Peyer's patch (tissue), 4 donors: ENCODE data around the gene RRBP1. TPM values are rescaled to one million over a fixed set of nuclear protein-coding genes. Genes with fewer than 3 reads are reported as not detected.

Experiments
- DNase-seq, 3 donors: peaks; one replicate each; pipeline ENCODE4 v3.0.0-alpha.2; 2017 to 2019
- H3K27ac ChIP-seq, 4 donors: fragments of 200-600 bp; sonication (generic); one replicate each; pipeline ENCODE4 v1.5.1; 2016 to 2019
- H3K27me3 ChIP-seq, 2 donors: fragments of 200-600 bp; sonication (generic); one replicate each; pipeline ENCODE4 v1.5.1; 2019
- H3K36me3 ChIP-seq, 3 donors: fragments of 200-600 bp; sonication (generic); one replicate each; pipeline ENCODE4 v1.5.1; 2016 to 2019
- H3K4me1 ChIP-seq, 4 donors: fragments of 200-600 bp; sonication (generic); one replicate each; pipeline ENCODE4 v1.5.1; 2016 to 2019
- H3K4me3 ChIP-seq, 4 donors: fragments of 200-600 bp; sonication (generic); 1 replicate in 3 of 4; 2 replicates in 1 of 4; pipeline ENCODE4 v1.5.1; 2016 to 2019; ENCODE audit warnings: mild to moderate bottlenecking in 1 of 4
- H3K9me3 ChIP-seq, 4 donors: fragments of 200-600 bp; sonication (generic); one replicate each; pipeline ENCODE4 v1.5.1; 2016 to 2019; ENCODE audit warnings: mild to moderate bottlenecking in 1 of 4
- POLR2A ChIP-seq, 2 donors: fragments of 450-650 bp; IDR thresholded peaks; one replicate each; pipeline ENCODE4 v1.5.1; 2017; ENCODE audit warnings: antibody characterized with exemption in 2 of 2, mild to moderate bottlenecking in 2 of 2, moderate library complexity in 2 of 2
- total RNA-seq, 4 donors: library from RNA; depleted of rRNA; stranded (reverse); fragments of >200 nt; gene quantifications; one replicate each; pipeline ENCODE4 v1.1.0, GENCODE V29; 2016
- TF ChIP-seq, protein P1 (sequence below), 6 experiments: fragments of 450-650 bp in 4 of 6; fragments of 200-600 bp in 2 of 6; sonication (generic) in 1 of 6; IDR thresholded peaks; one replicate each; pipeline ENCODE4 v1.5.1; 2017 to 2019; ENCODE audit warnings: antibody characterized with exemption in 6 of 6, mild to moderate bottlenecking in 3 of 6, moderate library complexity in 1 of 6

The RRBP1 gene
- total RNA-seq, 4 donors from 2014 or later: 169 to 328 (median 249) TPM

GRCh38 chr20:17705916-17706315 is 23.9 kb upstream of the RRBP1 start:
- H3K9me3 ChIP-seq: no peaks in the 10 kb centered on the region
- H3K27ac ChIP-seq: no peak overlapping the region
- no peaks in the 10 kb centered on the region for H3K27me3 ChIP-seq
- peaks cover 0 to 14% (median 0%) of the 10 kb centered on the region in 4 donors for H3K4me1 ChIP-seq
- TF ChIP-seq, protein P1, sequence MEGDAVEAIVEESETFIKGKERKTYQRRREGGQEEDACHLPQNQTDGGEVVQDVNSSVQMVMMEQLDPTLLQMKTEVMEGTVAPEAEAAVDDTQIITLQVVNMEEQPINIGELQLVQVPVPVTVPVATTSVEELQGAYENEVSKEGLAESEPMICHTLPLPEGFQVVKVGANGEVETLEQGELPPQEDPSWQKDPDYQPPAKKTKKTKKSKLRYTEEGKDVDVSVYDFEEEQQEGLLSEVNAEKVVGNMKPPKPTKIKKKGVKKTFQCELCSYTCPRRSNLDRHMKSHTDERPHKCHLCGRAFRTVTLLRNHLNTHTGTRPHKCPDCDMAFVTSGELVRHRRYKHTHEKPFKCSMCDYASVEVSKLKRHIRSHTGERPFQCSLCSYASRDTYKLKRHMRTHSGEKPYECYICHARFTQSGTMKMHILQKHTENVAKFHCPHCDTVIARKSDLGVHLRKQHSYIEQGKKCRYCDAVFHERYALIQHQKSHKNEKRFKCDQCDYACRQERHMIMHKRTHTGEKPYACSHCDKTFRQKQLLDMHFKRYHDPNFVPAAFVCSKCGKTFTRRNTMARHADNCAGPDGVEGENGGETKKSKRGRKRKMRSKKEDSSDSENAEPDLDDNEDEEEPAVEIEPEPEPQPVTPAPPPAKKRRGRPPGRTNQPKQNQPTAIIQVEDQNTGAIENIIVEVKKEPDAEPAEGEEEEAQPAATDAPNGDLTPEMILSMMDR (IDR thresholded peaks at IDR 0.05): no peak
- no peak for TF ChIP-seq POLR2A (IDR thresholded peaks at IDR 0.05)
- no peak overlapping the region for H3K4me3 ChIP-seq
- no peaks in the 10 kb centered on the region for H3K36me3 ChIP-seq
- DNase-seq: no peak

GRCh38 chr20:17704589-17705317 is 22.7 kb upstream of the RRBP1 start:
- Histone ChIP-seq H3K4me1 (peaks cover 0 to 2% (median 0%) of the 10 kb centered on the region in 4 donors), H3K27ac (no peak overlapping the region), H3K36me3 (no peaks in the 10 kb centered on the region), H3K27me3 (no peaks in the 10 kb centered on the region), H3K9me3 (no peaks in the 10 kb centered on the region), H3K4me3 (no peak overlapping the region)
- TF ChIP-seq POLR2A (IDR thresholded peaks at IDR 0.05): no peak
- TF ChIP-seq, protein P1 (IDR thresholded peaks at IDR 0.05): no peak
- no peak for DNase-seq

GRCh38 chr20:17701826-17702225 is 19.8 kb upstream of the RRBP1 start:
- H3K9me3 ChIP-seq: no peaks in the 10 kb centered on the region
- no peak overlapping the region for H3K4me3 ChIP-seq
- no peaks in the 10 kb centered on the region for H3K27me3 ChIP-seq
- no peaks in the 10 kb centered on the region for H3K36me3 ChIP-seq
- no peaks in the 10 kb centered on the region for H3K4me1 ChIP-seq
- H3K27ac ChIP-seq: no peak overlapping the region
- TF ChIP-seq, protein P1 (IDR thresholded peaks at IDR 0.05): no peak
- no peak for TF ChIP-seq POLR2A (IDR thresholded peaks at IDR 0.05)
- DNase-seq: no peak

- Histone ChIP-seq H3K27ac (no peak overlapping the region), H3K4me1 (no peaks in the 10 kb centered on the region), H3K36me3 (no peaks in the 10 kb centered on the region), H3K27me3 (no peaks in the 10 kb centered on the region), H3K9me3 (no peaks in the 10 kb centered on the region), H3K4me3 (no peak overlapping the region)
- no peak for DNase-seq
- TF ChIP-seq, protein P1 (IDR thresholded peaks at IDR 0.05): no peak
- TF ChIP-seq POLR2A (IDR thresholded peaks at IDR 0.05): no peak
These were observed 18.6 kb upstream of the RRBP1 start for GRCh38 chr20:17700637-17701036.

DNA sequence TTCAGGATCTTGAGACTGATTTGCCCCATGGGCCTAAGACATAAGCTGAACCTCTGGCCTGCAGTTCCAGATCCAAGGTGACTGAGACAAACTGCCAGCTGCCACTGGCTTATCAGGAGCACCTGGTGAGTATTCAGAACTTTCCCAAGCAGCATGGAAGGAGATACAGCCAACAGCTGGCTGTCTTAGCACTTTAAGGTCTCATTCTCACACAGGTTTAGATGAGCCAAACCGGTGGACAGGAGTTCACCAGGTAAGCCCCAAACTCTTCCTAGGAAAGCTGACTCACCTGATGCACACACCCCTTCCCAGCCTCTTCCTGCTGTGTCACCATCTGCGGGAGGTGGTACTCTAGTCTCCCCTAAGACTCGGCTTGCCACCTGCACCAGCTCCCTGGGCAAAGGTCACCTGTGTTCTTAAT is 17.9 kb upstream of the RRBP1 start, which contains the start of gene BANF2:
BANF2 (plus strand) TSS at position 36 of the 421 bp plus-strand sequence. CDS start 25,060 bp downstream, outside the sequence.
- peak in 1 of 3 donors; percentile 65 for DNase-seq
- Histone ChIP-seq H3K4me3 (no peak within 1 kb of the TSS), H3K27ac (peak within 1 kb of the TSS in 2 of 4 donors; percentile 18 to 66), H3K27me3 (no peaks in the 10 kb centered on the region), H3K4me1 (no peaks in the 10 kb centered on the region), H3K36me3 (no peaks in the 10 kb centered on the region), H3K9me3 (no peaks in the 10 kb centered on the region)
- TF ChIP-seq, protein P1 (IDR thresholded peaks at IDR 0.05): no peak
- TF ChIP-seq POLR2A (IDR thresholded peaks at IDR 0.05): no peak
